Measurements from ENCODE around the gene IDI1.

Gene IDI1

GRCh38 chr10:992871-993270 lies 56.0 kb downstream of the IDI1 start:
- DNase-seq (ENCODE audit: low read depth): no peak

GRCh38 chr10:992467-992866 lies 56.5 kb downstream of the IDI1 start:
- no peak for DNase-seq (ENCODE audit: low read depth)

- no peak for DNase-seq (ENCODE audit: low read depth)
These were observed 58.1 kb downstream of the IDI1 start for GRCh38 chr10:990808-991207.
